ENCODE results near the gene FOXS1. TPM values are rescaled to one million over a fixed set of nuclear protein-coding genes. Genes with fewer than 3 reads are reported as not detected.

Gene FOXS1
- total and polyA plus RNA-seq, 2 experiments from 2014 or later: 0.26 TPM; not detected in 1

DNA sequence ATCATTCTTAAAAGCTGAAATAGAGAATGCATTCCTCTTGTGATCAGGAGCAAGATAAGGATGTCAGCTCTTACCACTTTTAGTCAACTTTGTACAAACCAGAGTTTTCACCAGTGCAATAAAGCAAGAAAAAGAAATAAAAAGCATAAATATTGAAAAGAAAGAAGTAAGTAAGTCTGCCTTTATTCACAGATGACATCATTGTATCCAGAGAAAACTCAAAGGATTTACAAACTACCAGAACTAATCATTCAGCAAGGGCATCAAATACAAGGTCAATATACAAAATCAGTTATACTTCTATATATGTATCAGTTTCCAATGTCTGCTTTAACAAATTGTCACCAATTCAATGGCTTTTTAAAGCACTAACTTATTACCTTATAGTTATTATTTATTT lies 38.4 kb upstream of the FOXS1 start:
- Histone ChIP-seq H3K4me2 (no peak overlapping the region), H3K27ac (ENCODE audit: low read depth) (no peak overlapping the region), H3K27me3 (ENCODE audit: insufficient read depth) (peaks cover 11% of the 10 kb centered on the region; the same call in 1 of the 2 replicates), H3K9me2 (ENCODE audit: insufficient read depth) (no peaks in the 10 kb centered on the region), H2AFZ (no peak overlapping the region), H3K79me2 (replicated peaks; ENCODE audit: insufficient read depth) (no peaks in the 10 kb centered on the region), H3K36me3 (ENCODE audit: insufficient read depth) (no peaks in the 10 kb centered on the region), H3K4me3 (no peak overlapping the region), H4K20me1 (replicated peaks; ENCODE audit: insufficient read depth) (no peaks in the 10 kb centered on the region; the same call in 1 of the 2 replicates), H3F3A (replicated peaks; ENCODE audit: low read depth) (0 out of 2 replicates have a peak, but pooled peaks cover 5% of the 10 kb centered on the region), H3K4me1 (ENCODE audit: insufficient read depth) (peaks cover 4% of the 10 kb centered on the region; the same call in 1 of the 2 replicates)
- Mint-ChIP-seq H3K4me3 (no peak overlapping the region), H3K4me1 (peaks cover 5% of the 10 kb centered on the region; the same call in 1 of the 3 replicates), H3K27ac (no peak overlapping the region), H3K27me3 (ENCODE audit: insufficient read depth, low read depth, poor library complexity) (peaks cover 11% of the 10 kb centered on the region), H3K9me3 (peaks cover 53% of the 10 kb centered on the region), H3K36me3 (ENCODE audit: low read depth) (no peaks in the 10 kb centered on the region)
- ATAC-seq (no peak), DNase-seq (ENCODE audit: low spot score) (no peak)
- TF ChIP-seq EZH2 (IDR thresholded peaks at IDR 0.05; ENCODE audit: low read depth, unreplicated experiment): no peak
- no peak for TF ChIP-seq POLR2AphosphoS5 (IDR thresholded peaks at IDR 0.05; ENCODE audit: low read depth)
- no peak for TF ChIP-seq NANOG (IDR thresholded peaks at IDR 0.05; ENCODE audit: borderline replicate concordance)
- TF ChIP-seq ZNF331 (CRISPR knock-in tag; IDR thresholded peaks at IDR 0.05; ENCODE audit: low read depth): no peak
- TF ChIP-seq, protein P1, sequence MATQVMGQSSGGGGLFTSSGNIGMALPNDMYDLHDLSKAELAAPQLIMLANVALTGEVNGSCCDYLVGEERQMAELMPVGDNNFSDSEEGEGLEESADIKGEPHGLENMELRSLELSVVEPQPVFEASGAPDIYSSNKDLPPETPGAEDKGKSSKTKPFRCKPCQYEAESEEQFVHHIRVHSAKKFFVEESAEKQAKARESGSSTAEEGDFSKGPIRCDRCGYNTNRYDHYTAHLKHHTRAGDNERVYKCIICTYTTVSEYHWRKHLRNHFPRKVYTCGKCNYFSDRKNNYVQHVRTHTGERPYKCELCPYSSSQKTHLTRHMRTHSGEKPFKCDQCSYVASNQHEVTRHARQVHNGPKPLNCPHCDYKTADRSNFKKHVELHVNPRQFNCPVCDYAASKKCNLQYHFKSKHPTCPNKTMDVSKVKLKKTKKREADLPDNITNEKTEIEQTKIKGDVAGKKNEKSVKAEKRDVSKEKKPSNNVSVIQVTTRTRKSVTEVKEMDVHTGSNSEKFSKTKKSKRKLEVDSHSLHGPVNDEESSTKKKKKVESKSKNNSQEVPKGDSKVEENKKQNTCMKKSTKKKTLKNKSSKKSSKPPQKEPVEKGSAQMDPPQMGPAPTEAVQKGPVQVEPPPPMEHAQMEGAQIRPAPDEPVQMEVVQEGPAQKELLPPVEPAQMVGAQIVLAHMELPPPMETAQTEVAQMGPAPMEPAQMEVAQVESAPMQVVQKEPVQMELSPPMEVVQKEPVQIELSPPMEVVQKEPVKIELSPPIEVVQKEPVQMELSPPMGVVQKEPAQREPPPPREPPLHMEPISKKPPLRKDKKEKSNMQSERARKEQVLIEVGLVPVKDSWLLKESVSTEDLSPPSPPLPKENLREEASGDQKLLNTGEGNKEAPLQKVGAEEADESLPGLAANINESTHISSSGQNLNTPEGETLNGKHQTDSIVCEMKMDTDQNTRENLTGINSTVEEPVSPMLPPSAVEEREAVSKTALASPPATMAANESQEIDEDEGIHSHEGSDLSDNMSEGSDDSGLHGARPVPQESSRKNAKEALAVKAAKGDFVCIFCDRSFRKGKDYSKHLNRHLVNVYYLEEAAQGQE (IDR thresholded peaks at IDR 0.05; ENCODE audit: unreplicated experiment): no peak
- no peak for TF ChIP-seq ZNF114 (CRISPR knock-in tag; IDR thresholded peaks at IDR 0.05)
- no peak for TF ChIP-seq EZH2phosphoT487 (IDR thresholded peaks at IDR 0.05; ENCODE audit: unreplicated experiment)
- TF ChIP-seq, protein P2, sequence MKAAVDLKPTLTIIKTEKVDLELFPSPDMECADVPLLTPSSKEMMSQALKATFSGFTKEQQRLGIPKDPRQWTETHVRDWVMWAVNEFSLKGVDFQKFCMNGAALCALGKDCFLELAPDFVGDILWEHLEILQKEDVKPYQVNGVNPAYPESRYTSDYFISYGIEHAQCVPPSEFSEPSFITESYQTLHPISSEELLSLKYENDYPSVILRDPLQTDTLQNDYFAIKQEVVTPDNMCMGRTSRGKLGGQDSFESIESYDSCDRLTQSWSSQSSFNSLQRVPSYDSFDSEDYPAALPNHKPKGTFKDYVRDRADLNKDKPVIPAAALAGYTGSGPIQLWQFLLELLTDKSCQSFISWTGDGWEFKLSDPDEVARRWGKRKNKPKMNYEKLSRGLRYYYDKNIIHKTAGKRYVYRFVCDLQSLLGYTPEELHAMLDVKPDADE (IDR thresholded peaks at IDR 0.05): no peak
- TF ChIP-seq JUNB (IDR thresholded peaks at IDR 0.05; ENCODE audit: unreplicated experiment): no peak
- TF ChIP-seq, protein P3, sequence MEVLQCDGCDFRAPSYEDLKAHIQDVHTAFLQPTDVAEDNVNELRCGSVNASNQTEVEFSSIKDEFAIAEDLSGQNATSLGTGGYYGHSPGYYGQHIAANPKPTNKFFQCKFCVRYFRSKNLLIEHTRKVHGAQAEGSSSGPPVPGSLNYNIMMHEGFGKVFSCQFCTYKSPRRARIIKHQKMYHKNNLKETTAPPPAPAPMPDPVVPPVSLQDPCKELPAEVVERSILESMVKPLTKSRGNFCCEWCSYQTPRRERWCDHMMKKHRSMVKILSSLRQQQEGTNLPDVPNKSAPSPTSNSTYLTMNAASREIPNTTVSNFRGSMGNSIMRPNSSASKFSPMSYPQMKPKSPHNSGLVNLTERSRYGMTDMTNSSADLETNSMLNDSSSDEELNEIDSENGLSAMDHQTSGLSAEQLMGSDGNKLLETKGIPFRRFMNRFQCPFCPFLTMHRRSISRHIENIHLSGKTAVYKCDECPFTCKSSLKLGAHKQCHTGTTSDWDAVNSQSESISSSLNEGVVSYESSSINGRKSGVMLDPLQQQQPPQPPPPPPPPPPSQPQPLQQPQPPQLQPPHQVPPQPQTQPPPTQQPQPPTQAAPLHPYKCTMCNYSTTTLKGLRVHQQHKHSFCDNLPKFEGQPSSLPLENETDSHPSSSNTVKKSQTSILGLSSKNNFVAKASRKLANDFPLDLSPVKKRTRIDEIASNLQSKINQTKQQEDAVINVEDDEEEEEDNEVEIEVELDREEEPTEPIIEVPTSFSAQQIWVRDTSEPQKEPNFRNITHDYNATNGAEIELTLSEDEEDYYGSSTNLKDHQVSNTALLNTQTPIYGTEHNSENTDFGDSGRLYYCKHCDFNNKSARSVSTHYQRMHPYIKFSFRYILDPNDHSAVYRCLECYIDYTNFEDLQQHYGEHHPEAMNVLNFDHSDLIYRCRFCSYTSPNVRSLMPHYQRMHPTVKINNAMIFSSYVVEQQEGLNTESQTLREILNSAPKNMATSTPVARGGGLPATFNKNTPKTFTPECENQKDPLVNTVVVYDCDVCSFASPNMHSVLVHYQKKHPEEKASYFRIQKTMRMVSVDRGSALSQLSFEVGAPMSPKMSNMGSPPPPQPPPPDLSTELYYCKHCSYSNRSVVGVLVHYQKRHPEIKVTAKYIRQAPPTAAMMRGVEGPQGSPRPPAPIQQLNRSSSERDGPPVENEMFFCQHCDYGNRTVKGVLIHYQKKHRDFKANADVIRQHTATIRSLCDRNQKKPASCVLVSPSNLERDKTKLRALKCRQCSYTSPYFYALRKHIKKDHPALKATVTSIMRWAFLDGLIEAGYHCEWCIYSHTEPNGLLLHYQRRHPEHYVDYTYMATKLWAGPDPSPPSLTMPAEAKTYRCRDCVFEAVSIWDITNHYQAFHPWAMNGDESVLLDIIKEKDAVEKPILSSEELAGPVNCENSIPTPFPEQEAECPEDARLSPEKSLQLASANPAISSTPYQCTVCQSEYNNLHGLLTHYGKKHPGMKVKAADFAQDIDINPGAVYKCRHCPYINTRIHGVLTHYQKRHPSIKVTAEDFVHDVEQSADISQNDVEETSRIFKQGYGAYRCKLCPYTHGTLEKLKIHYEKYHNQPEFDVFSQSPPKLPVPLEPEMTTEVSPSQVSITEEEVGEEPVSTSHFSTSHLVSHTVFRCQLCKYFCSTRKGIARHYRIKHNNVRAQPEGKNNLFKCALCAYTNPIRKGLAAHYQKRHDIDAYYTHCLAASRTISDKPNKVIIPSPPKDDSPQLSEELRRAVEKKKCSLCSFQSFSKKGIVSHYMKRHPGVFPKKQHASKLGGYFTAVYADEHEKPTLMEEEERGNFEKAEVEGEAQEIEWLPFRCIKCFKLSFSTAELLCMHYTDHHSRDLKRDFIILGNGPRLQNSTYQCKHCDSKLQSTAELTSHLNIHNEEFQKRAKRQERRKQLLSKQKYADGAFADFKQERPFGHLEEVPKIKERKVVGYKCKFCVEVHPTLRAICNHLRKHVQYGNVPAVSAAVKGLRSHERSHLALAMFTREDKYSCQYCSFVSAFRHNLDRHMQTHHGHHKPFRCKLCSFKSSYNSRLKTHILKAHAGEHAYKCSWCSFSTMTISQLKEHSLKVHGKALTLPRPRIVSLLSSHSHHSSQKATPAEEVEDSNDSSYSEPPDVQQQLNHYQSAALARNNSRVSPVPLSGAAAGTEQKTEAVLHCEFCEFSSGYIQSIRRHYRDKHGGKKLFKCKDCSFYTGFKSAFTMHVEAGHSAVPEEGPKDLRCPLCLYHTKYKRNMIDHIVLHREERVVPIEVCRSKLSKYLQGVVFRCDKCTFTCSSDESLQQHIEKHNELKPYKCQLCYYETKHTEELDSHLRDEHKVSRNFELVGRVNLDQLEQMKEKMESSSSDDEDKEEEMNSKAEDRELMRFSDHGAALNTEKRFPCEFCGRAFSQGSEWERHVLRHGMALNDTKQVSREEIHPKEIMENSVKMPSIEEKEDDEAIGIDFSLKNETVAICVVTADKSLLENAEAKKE (CRISPR knock-in tag; IDR thresholded peaks at IDR 0.05): no peak
- TF ChIP-seq CREB1 (CRISPR knock-in tag; IDR thresholded peaks at IDR 0.05; ENCODE audit: low read depth): no peak
- TF ChIP-seq STAT1 (IDR thresholded peaks at IDR 0.05; ENCODE audit: unreplicated experiment): no peak
- TF ChIP-seq, protein P4, sequence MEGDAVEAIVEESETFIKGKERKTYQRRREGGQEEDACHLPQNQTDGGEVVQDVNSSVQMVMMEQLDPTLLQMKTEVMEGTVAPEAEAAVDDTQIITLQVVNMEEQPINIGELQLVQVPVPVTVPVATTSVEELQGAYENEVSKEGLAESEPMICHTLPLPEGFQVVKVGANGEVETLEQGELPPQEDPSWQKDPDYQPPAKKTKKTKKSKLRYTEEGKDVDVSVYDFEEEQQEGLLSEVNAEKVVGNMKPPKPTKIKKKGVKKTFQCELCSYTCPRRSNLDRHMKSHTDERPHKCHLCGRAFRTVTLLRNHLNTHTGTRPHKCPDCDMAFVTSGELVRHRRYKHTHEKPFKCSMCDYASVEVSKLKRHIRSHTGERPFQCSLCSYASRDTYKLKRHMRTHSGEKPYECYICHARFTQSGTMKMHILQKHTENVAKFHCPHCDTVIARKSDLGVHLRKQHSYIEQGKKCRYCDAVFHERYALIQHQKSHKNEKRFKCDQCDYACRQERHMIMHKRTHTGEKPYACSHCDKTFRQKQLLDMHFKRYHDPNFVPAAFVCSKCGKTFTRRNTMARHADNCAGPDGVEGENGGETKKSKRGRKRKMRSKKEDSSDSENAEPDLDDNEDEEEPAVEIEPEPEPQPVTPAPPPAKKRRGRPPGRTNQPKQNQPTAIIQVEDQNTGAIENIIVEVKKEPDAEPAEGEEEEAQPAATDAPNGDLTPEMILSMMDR (conservative IDR thresholded peaks at IDR 0.05; ENCODE audit: low read depth in 2 of 2): no peak
